Ovary (tissue), 9 donors: Measurements from ENCODE around the gene CDK4. TPM values are rescaled to one million over a fixed set of nuclear protein-coding genes. Genes with fewer than 3 reads are reported as not detected.

Experiments used
- DNase-seq, 5 donors: peaks; one replicate each; pipeline ENCODE4 v3.0.0-alpha.2; 2019 to 2020
- H3K27ac ChIP-seq, 2 donors: fragments of 200-600 bp; one replicate each; pipeline versions ENCODE4 v1.5.1 to v1.8.0; 2019 to 2022
- H3K27me3 ChIP-seq: fragments of 200-600 bp; one replicate; pipeline ENCODE4 v1.8.0; 2022
- H3K36me3 ChIP-seq: fragments of 200-600 bp; sonication (generic); one replicate; pipeline ENCODE4 v1.5.1; 2019
- H3K4me1 ChIP-seq: one replicate; pipeline ENCODE4 v1.8.1; 2013; ENCODE audit warnings: mild to moderate bottlenecking, moderate library complexity; ENCODE audit not compliant: insufficient read depth
- H3K4me3 ChIP-seq: fragments of 200-600 bp; sonication (generic); one replicate; pipeline ENCODE4 v1.5.1; 2017
- H3K9me3 ChIP-seq, 2 donors: fragments of 200-600 bp in 1 of 2; sonication (generic) in 1 of 2; one replicate each; pipeline versions ENCODE4 v1.5.1 to v1.8.1; 2013 to 2019; ENCODE audit warnings: mild to moderate bottlenecking in 1 of 2, moderate library complexity in 1 of 2
- EP300 ChIP-seq: sonication (generic); formaldehyde crosslinking; IDR thresholded peaks from one replicate; pipeline ENCODE4 v1.6.1; 2017; ENCODE audit warnings: antibody characterized with exemption
- POLR2A ChIP-seq: fragments of 450-650 bp; IDR thresholded peaks from one replicate; pipeline ENCODE4 v1.6.1; 2017; ENCODE audit warnings: antibody characterized with exemption, mild to moderate bottlenecking, moderate library complexity
- WGBS, 3 donors: extraction: QIAGEN DNeasy Blood & Tissue Kit in 1 of 3; methylation state at CpG; one replicate each; pipeline versions ENCODE4 v1.1.5 to v1.1.7; 2013 to 2017; 5-methylcytosine and 5-hydroxymethylcytosine counted together
- intact Hi-C, 4 donors: fragments of 100-400 bp; cut with DNase I; formaldehyde crosslinking; loops; one replicate each; pipeline versions ENCODE4 v1.11.0 to v1.15.1; 2022 to 2023
- polyA plus RNA-seq, 2 donors: library from polyadenylated mRNA; stranded (reverse); fragments of 200-250 nt in 1 of 2; fragments of 350-450 nt in 1 of 2; fragmentation: Illumina TruSeq in 1 of 2; extraction: RNeasy Lipid Tissue Mini Kit (QIAGEN cat#74804) in 1 of 2; gene quantifications; one replicate each; pipeline ENCODE4 v1.2.3, GENCODE V29; 2013 to 2014
- total RNA-seq, 7 donors: library from RNA; depleted of rRNA in 2 of 7; stranded (reverse); fragments of >200 nt in 2 of 7; fragmentation: NEBNext Ultra II Directional in 3 of 7; extraction: Animal tissue kit (Norgen Biotek cat#: 25700) in 3 of 7; gene quantifications; one replicate each; pipeline versions ENCODE4 v1.1.0 to v1.2.4, GENCODE V29; 2016 to 2023
- TF ChIP-seq, protein P1 (sequence below), 3 donors: fragments of 450-650 bp in 2 of 3; fragments of 200-600 bp in 1 of 3; IDR thresholded peaks; one replicate each; pipeline versions ENCODE4 v1.5.1 to v1.8.0; 2016 to 2022; ENCODE audit warnings: antibody characterized with exemption in 3 of 3, mild to moderate bottlenecking in 1 of 3
- donor health status: DM: no; HTN: no; CAD: no; lungs with moderate emphysema.
- donor health status: DM: no; HTN: no; CAD: no.
- donor health status: Bipolar disorder and iron deficiency.
- donor health status: DM: yes; HTN: yes; CAD: no.
- donor health status: DM: no; HTN: no; CAD: no.
- donor health status: DM: yes; HTN: yes; CAD: no.

Gene CDK4
- total and polyA plus RNA-seq, 9 donors, result 82.7 to 175 (median 122) TPM

DNA sequence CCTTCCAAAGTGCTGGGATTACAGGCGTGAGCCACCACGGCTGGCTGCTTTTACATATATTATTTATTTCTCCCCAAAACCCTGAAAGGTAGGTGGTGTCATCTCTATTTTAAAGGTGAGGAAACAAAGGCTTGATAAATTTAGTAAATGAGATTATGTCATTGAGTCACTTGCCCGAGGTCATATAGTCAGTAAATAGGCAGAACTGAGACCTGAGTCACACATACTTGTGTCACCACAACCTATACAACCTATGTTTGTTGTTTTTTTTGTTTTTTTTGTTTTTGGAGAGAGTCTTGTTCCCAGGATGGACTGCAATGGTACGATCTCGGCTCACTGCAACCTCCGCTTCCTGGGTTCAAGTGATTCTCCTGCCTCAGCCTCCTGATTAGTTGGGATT, 43.2 kb upstream of the CDK4 start:
- Histone ChIP-seq H3K4me1 (no peaks in the 10 kb centered on the region), H3K27me3 (no peaks in the 10 kb centered on the region), H3K27ac (no peak overlapping the region), H3K9me3 (no peaks in the 10 kb centered on the region), H3K4me3 (no peak overlapping the region), H3K36me3 (no peaks in the 10 kb centered on the region)
- intact Hi-C loops, result loop anchor here in 1 of 4 donors (5.0 kb wide), 1 partner anchor 37 kb away; no protein-coding TSS in a partner anchor
- 90 to 94% (median 91%) methylated on average over 6 of the region's 6 CpGs for WGBS, 3 donors
- no peak for TF ChIP-seq EP300
- TF ChIP-seq, protein P1, sequence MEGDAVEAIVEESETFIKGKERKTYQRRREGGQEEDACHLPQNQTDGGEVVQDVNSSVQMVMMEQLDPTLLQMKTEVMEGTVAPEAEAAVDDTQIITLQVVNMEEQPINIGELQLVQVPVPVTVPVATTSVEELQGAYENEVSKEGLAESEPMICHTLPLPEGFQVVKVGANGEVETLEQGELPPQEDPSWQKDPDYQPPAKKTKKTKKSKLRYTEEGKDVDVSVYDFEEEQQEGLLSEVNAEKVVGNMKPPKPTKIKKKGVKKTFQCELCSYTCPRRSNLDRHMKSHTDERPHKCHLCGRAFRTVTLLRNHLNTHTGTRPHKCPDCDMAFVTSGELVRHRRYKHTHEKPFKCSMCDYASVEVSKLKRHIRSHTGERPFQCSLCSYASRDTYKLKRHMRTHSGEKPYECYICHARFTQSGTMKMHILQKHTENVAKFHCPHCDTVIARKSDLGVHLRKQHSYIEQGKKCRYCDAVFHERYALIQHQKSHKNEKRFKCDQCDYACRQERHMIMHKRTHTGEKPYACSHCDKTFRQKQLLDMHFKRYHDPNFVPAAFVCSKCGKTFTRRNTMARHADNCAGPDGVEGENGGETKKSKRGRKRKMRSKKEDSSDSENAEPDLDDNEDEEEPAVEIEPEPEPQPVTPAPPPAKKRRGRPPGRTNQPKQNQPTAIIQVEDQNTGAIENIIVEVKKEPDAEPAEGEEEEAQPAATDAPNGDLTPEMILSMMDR (IDR thresholded peaks at IDR 0.05), result no peak
- TF ChIP-seq POLR2A, result no peak
- DNase-seq, result no peak

DNA sequence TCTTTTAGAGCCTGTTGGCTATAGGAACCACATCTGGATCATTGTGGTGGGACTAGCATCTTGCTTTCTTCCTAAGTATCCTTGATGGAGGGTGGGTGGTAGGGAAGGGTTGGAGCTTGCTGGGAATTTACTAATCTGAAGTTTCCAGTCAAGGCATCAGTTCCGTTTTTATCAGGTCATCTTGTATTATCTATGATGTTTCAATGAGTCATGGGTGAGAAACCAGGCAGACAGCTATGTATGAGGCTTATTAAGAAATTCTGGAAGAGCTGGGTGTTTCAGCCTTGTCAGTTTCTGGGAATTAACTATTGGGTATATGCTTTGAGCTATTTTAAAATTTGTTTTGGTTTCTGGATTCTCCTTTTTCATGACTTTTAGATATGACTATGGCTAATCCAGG, 41.8 kb upstream of the CDK4 start:
- Histone ChIP-seq H3K9me3 (no peaks in the 10 kb centered on the region), H3K36me3 (no peaks in the 10 kb centered on the region), H3K27me3 (no peaks in the 10 kb centered on the region), H3K4me3 (no peak overlapping the region), H3K4me1 (no peaks in the 10 kb centered on the region), H3K27ac (no peak overlapping the region)
- TF ChIP-seq POLR2A, result no peak
- TF ChIP-seq EP300, result no peak
- TF ChIP-seq, protein P1 (IDR thresholded peaks at IDR 0.05), result no peak
- intact Hi-C loops, result no loop called here
- WGBS, 3 donors, result 24 to 46% (median 31%) methylated on average over 1 of the region's 1 CpG
- DNase-seq, result no peak

DNA sequence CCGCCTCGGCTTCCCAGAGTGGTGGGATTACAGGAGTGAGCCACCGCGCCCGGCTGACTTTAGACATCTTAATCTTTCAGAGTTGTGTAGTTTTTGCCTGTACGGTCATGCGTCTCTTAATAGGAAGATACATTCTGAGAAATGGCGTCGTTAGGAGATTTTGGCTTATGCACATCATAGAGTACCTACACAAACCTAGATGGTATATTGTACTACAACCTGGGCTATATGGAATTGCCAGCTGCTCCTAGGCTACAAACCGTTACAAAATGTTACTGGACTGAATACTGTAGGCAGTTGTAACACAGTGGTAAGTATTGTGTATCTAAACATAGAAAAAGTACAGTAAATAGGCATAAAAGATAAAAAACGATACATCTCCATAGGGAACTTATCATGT, 31.8 kb upstream of the CDK4 start:
- H3K9me3 ChIP-seq, result no peaks in the 10 kb centered on the region
- WGBS, 3 donors, result 83 to 88% (median 85%) methylated on average over 11 of the region's 11 CpGs
- DNase-seq, result no peak
- no peaks in the 10 kb centered on the region for H3K36me3 ChIP-seq
- peak overlapping the region; percentile 93 for H3K4me3 ChIP-seq
- H3K27ac ChIP-seq, result no peak overlapping the region
- TF ChIP-seq, protein P1 (IDR thresholded peaks at IDR 0.05), result no peak
- no peak for TF ChIP-seq EP300
- TF ChIP-seq POLR2A, result no peak
- intact Hi-C loops, result loop anchor here in 2 of 4 donors (2.0 to 10.0 kb wide), 2 partner anchors 51 to 121 kb away; no protein-coding TSS in a partner anchor
- no peaks in the 10 kb centered on the region for H3K27me3 ChIP-seq
- peaks cover 3% of the 10 kb centered on the region for H3K4me1 ChIP-seq

DNA sequence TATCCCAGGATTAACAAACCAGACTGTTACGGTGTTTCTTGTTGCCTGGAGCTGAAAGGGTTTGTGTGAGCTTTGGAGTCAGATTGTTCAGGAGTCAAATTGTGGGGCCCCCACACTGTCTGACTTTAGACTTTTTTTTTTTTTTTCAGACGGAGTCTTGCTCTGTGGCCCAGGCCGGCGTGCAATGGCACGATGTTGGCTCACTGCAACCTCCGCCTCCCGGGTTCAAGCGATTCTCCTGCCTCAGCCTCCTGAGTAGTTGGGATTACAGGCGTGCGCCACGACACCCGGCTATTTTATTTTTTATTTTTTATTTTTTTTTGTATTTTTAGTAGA, 31.3 kb upstream of the CDK4 start:
- Histone ChIP-seq H3K36me3 (no peaks in the 10 kb centered on the region), H3K4me3 (peak overlapping the region; percentile 93), H3K9me3 (no peaks in the 10 kb centered on the region), H3K27ac (no peak overlapping the region), H3K27me3 (no peaks in the 10 kb centered on the region), H3K4me1 (peaks cover 3% of the 10 kb centered on the region)
- 70 to 82% (median 73%) methylated on average over 12 of the region's 12 CpGs for WGBS, 3 donors
- TF ChIP-seq EP300, result no peak
- no peak for DNase-seq
- intact Hi-C loops, result loop anchor here in 2 of 4 donors (2.0 to 10.0 kb wide), 2 partner anchors 51 to 121 kb away; no protein-coding TSS in a partner anchor

DNA sequence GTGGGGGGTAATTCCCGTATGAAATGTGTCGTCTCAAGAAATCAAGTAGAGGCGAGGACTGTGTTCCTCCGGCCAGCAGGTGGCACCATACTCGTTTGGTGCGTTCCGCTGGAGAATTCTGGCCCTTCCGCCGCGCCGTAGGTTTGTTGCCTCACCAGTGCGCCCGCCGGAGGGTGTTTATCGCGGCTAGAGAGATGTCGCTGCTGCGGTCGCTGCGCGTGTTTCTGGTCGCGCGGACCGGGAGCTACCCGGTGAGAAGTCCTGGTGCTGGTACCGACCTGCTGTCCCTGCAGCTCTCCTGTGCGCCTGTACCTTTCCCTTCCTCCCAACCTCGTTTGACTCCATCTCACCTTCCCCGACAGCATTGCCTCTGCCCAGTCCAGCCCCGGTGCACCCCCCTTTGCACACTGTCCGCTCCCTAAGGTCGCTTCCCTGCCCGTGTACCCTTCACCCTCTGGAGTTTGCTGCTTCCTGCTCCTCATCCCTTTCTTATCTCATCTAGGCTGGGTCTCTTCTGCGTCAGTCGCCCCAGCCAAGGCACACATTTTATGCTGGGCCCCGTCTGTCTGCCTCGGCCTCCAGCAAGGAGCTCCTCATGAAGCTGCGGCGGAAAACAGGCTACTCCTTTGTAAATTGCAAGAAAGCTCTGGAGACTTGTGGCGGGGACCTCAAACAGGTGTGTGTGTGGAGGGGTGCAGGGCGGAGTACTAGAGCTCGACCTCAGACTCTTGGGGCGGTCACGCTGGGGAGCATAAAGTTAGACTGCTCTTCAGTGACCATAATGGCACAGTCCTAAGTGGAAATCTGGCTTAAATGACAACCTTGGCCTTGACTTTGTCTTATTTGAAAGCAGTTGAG, 30.7 kb upstream of the CDK4 start, which contains the start of gene TSFM:
Gene TSFM (plus strand): TSS at position 180 of the 858 bp plus-strand sequence. CDS start 15 bp downstream, at position 195.
- Histone ChIP-seq H3K4me3 (peak within 1 kb of the TSS; percentile 93), H3K9me3 (no peaks in the 10 kb centered on the region), H3K27me3 (no peaks in the 10 kb centered on the region), H3K4me1 (peaks cover 3% of the 10 kb centered on the region), H3K36me3 (no peaks in the 10 kb centered on the region), H3K27ac (peak within 1 kb of the TSS in 1 of 2 donors; percentile 9)
- intact Hi-C loops, result loop anchor here in 2 of 4 donors (2.0 to 10.0 kb wide), 2 partner anchors 52 to 122 kb away; no protein-coding TSS in a partner anchor
- WGBS, 3 donors, result 1% methylated on average over 45 of the region's 45 CpGs
- peak; percentile 96 to 99 (median 97) for DNase-seq
- peak; percentile 60 for TF ChIP-seq POLR2A
- no peak for TF ChIP-seq EP300
- TF ChIP-seq, protein P1 (IDR thresholded peaks at IDR 0.05), result peak; percentile 94 to 97 (median 95)
